Measurements from ENCODE around the gene KRT72.

DNA sequence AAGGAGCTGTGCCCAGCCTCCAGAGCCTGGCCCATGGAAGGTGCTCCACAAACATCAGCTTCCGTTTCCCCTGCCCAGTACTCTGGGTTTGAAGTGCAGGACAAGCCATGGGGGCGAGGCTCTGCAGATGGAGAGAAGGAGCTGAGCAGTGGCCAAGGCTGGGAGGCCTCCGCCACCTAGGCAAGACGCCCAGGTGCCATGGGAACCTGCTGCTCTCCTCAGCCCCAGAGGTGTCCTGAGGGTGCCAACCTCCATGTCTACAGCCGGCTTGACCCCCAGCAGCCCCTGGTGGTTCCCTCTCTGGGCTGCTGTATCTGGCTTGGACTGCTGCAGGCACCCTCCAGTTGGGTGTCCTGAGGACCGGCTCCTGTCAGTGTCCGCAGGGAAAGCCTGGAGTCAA lies 60.7 kb downstream of the KRT72 start:
- TF ChIP-seq POLR2A (IDR thresholded peaks at IDR 0.05): no peak
- no peak for TF ChIP-seq POLR2AphosphoS5 (IDR thresholded peaks at IDR 0.05; ENCODE audit: insufficient read depth in 1 of 2, low read depth in 1 of 2)
- TF ChIP-seq, protein P1, sequence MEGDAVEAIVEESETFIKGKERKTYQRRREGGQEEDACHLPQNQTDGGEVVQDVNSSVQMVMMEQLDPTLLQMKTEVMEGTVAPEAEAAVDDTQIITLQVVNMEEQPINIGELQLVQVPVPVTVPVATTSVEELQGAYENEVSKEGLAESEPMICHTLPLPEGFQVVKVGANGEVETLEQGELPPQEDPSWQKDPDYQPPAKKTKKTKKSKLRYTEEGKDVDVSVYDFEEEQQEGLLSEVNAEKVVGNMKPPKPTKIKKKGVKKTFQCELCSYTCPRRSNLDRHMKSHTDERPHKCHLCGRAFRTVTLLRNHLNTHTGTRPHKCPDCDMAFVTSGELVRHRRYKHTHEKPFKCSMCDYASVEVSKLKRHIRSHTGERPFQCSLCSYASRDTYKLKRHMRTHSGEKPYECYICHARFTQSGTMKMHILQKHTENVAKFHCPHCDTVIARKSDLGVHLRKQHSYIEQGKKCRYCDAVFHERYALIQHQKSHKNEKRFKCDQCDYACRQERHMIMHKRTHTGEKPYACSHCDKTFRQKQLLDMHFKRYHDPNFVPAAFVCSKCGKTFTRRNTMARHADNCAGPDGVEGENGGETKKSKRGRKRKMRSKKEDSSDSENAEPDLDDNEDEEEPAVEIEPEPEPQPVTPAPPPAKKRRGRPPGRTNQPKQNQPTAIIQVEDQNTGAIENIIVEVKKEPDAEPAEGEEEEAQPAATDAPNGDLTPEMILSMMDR (IDR thresholded peaks at IDR 0.05): no peak

All from vagina (tissue), 2 donors.